Measurements from ENCODE around the gene MYPN. TPM values are rescaled to one million over a fixed set of nuclear protein-coding genes. Genes with fewer than 3 reads are reported as not detected.
"Not testable (repeated sequence)": the region's sequence is repeated elsewhere in the genome, so short reads cannot be mapped to it uniquely, and the experiment has no call there.

The MYPN gene
- total RNA-seq, 1 experiment from 2014 or later, result not detected

- no peak overlapping the region for H3K27ac ChIP-seq (ENCODE audit: insufficient read length, low read depth, low read length)
- H3K4me1 Mint-ChIP-seq, result peaks cover 27 to 42% of the 10 kb centered on the region in 2 experiments
- H3K14ac ChIP-seq (ENCODE audit: insufficient read depth, low read length), result no peak overlapping the region
- H3K4ac ChIP-seq (ENCODE audit: low read depth, low read length), result no peak overlapping the region
- no peaks in the 10 kb centered on the region for H3K23me2 ChIP-seq (ENCODE audit: insufficient read length, low read depth, low read length, poor library complexity, severe bottlenecking)
- WGBS (ENCODE audit: extremely low coverage, insufficient read length, low lambda C conversion rate), result no CpG with 5 or more reads among the region's 11 CpGs
- no peak overlapping the region for H2AK5ac ChIP-seq (ENCODE audit: insufficient read length, low read length)
- H2BK12ac ChIP-seq (ENCODE audit: insufficient read length, low read depth, low read length), result no peak overlapping the region
- H3T11ph ChIP-seq (ENCODE audit: low read length), result no peak overlapping the region
- no peaks in the 10 kb centered on the region for H3K27me3 ChIP-seq (ENCODE audit: insufficient read depth, low read length)
- no peak overlapping the region for H2BK5ac ChIP-seq (ENCODE audit: insufficient read length, low read length)
- no peak overlapping the region for H2BK15ac ChIP-seq (ENCODE audit: low read depth, low read length)
- H2BK20ac ChIP-seq (ENCODE audit: low read depth, low read length, poor library complexity, severe bottlenecking), result no peak overlapping the region
- TF ChIP-seq CTCF (conservative IDR thresholded peaks at IDR 0.05), result peak; percentile 81
- H4K8ac ChIP-seq (replicated peaks; ENCODE audit: insufficient read length, low read depth, low read length), result no peak overlapping the region
- H3K4me1 ChIP-seq (ENCODE audit: insufficient read depth, low read length), result peaks cover 11% of the 10 kb centered on the region; the same call in 1 of the 2 replicates
- no peaks in the 10 kb centered on the region for H3K79me1 ChIP-seq (ENCODE audit: insufficient read depth, low read depth, low read length, poor library complexity, severe bottlenecking)
- no peak overlapping the region for H3K4me2 ChIP-seq (ENCODE audit: insufficient read depth, insufficient read length, low read length)
- no peak overlapping the region for H3K56ac ChIP-seq (ENCODE audit: insufficient read length, low read depth, low read length)
- peak; percentile 42 for DNase-seq
- H3K9me3 ChIP-seq (ENCODE audit: control insufficient read depth, low read depth, low read length), result no peaks in the 10 kb centered on the region
- no peak overlapping the region for H3K4me3 Mint-ChIP-seq
- H2BK120ac ChIP-seq (ENCODE audit: low read depth, low read length, poor library complexity, severe bottlenecking), result no peak overlapping the region
- no peaks in the 10 kb centered on the region for H4K20me1 ChIP-seq (ENCODE audit: control insufficient read depth, insufficient read depth, insufficient read length)
- H3K27ac Mint-ChIP-seq, result no peak overlapping the region
- H3K36me3 Mint-ChIP-seq (ENCODE audit: insufficient read depth in 1 of 3, low read depth in 3 of 3), result no peaks in the 10 kb centered on the region
- H4K5ac ChIP-seq (ENCODE audit: insufficient read length, low read depth, low read length), result no peak overlapping the region
- H3K9ac ChIP-seq (ENCODE audit: extremely low read depth, insufficient read length, low read length), result no peak overlapping the region
- no peak overlapping the region for H3K18ac ChIP-seq (ENCODE audit: insufficient read length, low read depth, low read length)
- no peaks in the 10 kb centered on the region for H3K79me2 ChIP-seq (ENCODE audit: insufficient read depth, low read length)
- H4K91ac ChIP-seq (ENCODE audit: insufficient read length, low read depth, low read length), result no peak overlapping the region
- H3K9me3 Mint-ChIP-seq, result no peaks in the 10 kb centered on the region
- H2AFZ ChIP-seq (ENCODE audit: low read length), result no peak overlapping the region
- H3K27me3 Mint-ChIP-seq (ENCODE audit: low read depth), result peaks cover 2% of the 10 kb centered on the region; the same call in 1 of the 2 replicates
- no peak overlapping the region for H3K23ac ChIP-seq (ENCODE audit: insufficient read length, low read depth, low read length)
These were observed 47.3 kb downstream of the MYPN start for GRCh38 chr10:68156373-68157185.

- H2AFZ ChIP-seq (ENCODE audit: low read length); H3K9me3 Mint-ChIP-seq; H3K4ac ChIP-seq (ENCODE audit: low read depth, low read length); H2BK120ac ChIP-seq (ENCODE audit: low read depth, low read length, poor library complexity, severe bottlenecking); H2AK5ac ChIP-seq (ENCODE audit: insufficient read length, low read length); H3K4me2 ChIP-seq (ENCODE audit: insufficient read depth, insufficient read length, low read length); H3K27me3 Mint-ChIP-seq (ENCODE audit: low read depth); H3K4me3 Mint-ChIP-seq; H2BK20ac ChIP-seq (ENCODE audit: low read depth, low read length, poor library complexity, severe bottlenecking); H3K18ac ChIP-seq (ENCODE audit: insufficient read length, low read depth, low read length); H2BK12ac ChIP-seq (ENCODE audit: insufficient read length, low read depth, low read length); H4K5ac ChIP-seq (ENCODE audit: insufficient read length, low read depth, low read length); H3T11ph ChIP-seq (ENCODE audit: low read length); H3K9me3 ChIP-seq (ENCODE audit: control insufficient read depth, low read depth, low read length); DNase-seq; H2BK15ac ChIP-seq (ENCODE audit: low read depth, low read length); H4K20me1 ChIP-seq (ENCODE audit: control insufficient read depth, insufficient read depth, insufficient read length); H4K91ac ChIP-seq (ENCODE audit: insufficient read length, low read depth, low read length); H4K8ac ChIP-seq (replicated peaks; ENCODE audit: insufficient read length, low read depth, low read length); H3K27me3 ChIP-seq (ENCODE audit: insufficient read depth, low read length); H3K27ac ChIP-seq (ENCODE audit: insufficient read length, low read depth, low read length); H3K9ac ChIP-seq (ENCODE audit: extremely low read depth, insufficient read length, low read length); H3K36me3 Mint-ChIP-seq (ENCODE audit: insufficient read depth in 1 of 3, low read depth in 3 of 3); H3K14ac ChIP-seq (ENCODE audit: insufficient read depth, low read length); H2BK5ac ChIP-seq (ENCODE audit: insufficient read length, low read length); H3K79me1 ChIP-seq (ENCODE audit: insufficient read depth, low read depth, low read length, poor library complexity, severe bottlenecking); H3K79me2 ChIP-seq (ENCODE audit: insufficient read depth, low read length); H3K56ac ChIP-seq (ENCODE audit: insufficient read length, low read depth, low read length); H3K23me2 ChIP-seq (ENCODE audit: insufficient read length, low read depth, low read length, poor library complexity, severe bottlenecking); H3K23ac ChIP-seq (ENCODE audit: insufficient read length, low read depth, low read length): not testable (repeated sequence)
- no CpG with 5 or more reads among the region's 7 CpGs for WGBS (ENCODE audit: extremely low coverage, insufficient read length, low lambda C conversion rate)
- peak overlapping the region in 1 of 3 experiments; percentile 44; a peak in 2 of 7 replicates for H3K27ac Mint-ChIP-seq
- peaks cover 17 to 32% of the 10 kb centered on the region in 2 experiments for H3K4me1 Mint-ChIP-seq
- H3K4me1 ChIP-seq (ENCODE audit: insufficient read depth, low read length), result peaks cover 11% of the 10 kb centered on the region; the same call in 1 of the 2 replicates
These were observed 48.2 kb downstream of the MYPN start for GRCh38 chr10:68157522-68157921.

Data from H9 (cell line).